ENCODE results near the gene C17orf58. TPM values are rescaled to one million over a fixed set of nuclear protein-coding genes. Genes with fewer than 3 reads are reported as not detected.
A peak's percentile ranks its signal among the peaks of the same experiment; 100 is the strongest.
"Not testable (repeated sequence)": the region's sequence is repeated elsewhere in the genome, so short reads cannot be mapped to it uniquely, and the experiment has no call there.

Gene C17orf58
- 3.7 TPM for total RNA-seq (2013)
- polyA plus RNA-seq (1 to 10 TPM; 2.9 to 6.7 (median 4.0) TPM), polyA minus RNA-seq (2.5 and 4.2 TPM in 2 replicates), total RNA-seq (0.99 to 2.1 (median 1.4) reads per million in 11 experiments)

- 45% methylated on average over 16 of the region's 25 CpGs for WGBS (ENCODE audit: insufficient coverage)
- not testable (repeated sequence) for H3K9me3 ChIP-seq (replicated peaks in 1 of 2; ENCODE audit: control insufficient read depth in 1 of 2, insufficient read depth in 1 of 2, low read length in 2 of 2); H3K36me3 ChIP-seq (replicated peaks in 1 of 2; ENCODE audit: control insufficient read depth in 1 of 2, insufficient read depth in 2 of 2, low read length in 2 of 2); H3K79me2 ChIP-seq (ENCODE audit: insufficient read depth, low read length); H3K36me3 Mint-ChIP-seq; H3K27ac ChIP-seq (ENCODE audit: low read depth in 1 of 2, low read length in 2 of 2); H4K20me1 ChIP-seq (ENCODE audit: insufficient read depth, low read length)
- Mint-ChIP-seq H3K4me3 (peak within 1 kb of the TSS; percentile 83 to 95), H3K9me3 (peaks cover 0 to 14% (median 11%) of the 10 kb centered on the region in 7 donors), H3K4me1 (peaks cover 39% of the 10 kb centered on the region), H3K27ac (peak within 1 kb of the TSS in 4 of 7 donors; percentile 36 to 73 (median 64)), H3K27me3 (ENCODE audit: low read depth in 3 of 3) (peaks cover 37 to 49% (median 45%) of the 10 kb centered on the region in 3 donors)
- Histone ChIP-seq H3K27me3 (ENCODE audit: control insufficient read depth in 2 of 2, insufficient read depth in 2 of 2, low read length in 2 of 2) (peaks cover 25 to 36% of the 10 kb centered on the region in 2 donors), H3K4me2 (replicated peaks; ENCODE audit: extremely low read depth, low read length, poor library complexity, severe bottlenecking) (peak within 1 kb of the TSS; percentile 91), H3K4me1 (ENCODE audit: control insufficient read depth in 1 of 2, insufficient read depth in 2 of 2, low read length in 2 of 2) (peaks cover 31 to 40% of the 10 kb centered on the region in 2 donors), H3K9ac (ENCODE audit: insufficient read depth, low read length, poor library complexity, severe bottlenecking) (peak within 1 kb of the TSS; percentile 60), H3K4me3 (replicated peaks in 1 of 3; ENCODE audit: low read depth in 2 of 3, low read length in 3 of 3) (peak within 1 kb of the TSS; percentile 33 to 78 (median 41)), H2AFZ (ENCODE audit: insufficient read depth, low read depth, low read length, poor library complexity, severe bottlenecking) (peak within 1 kb of the TSS; percentile 84)
- intact Hi-C loops (cut with micrococcal nuclease) = loop anchor here in 1 of 2 donors (10.0 kb wide), 1 partner anchor 1692 kb away; the partner anchor contains the start of gene PRKCA
- DNase-seq = peak in 1 of 3 donors; percentile 60
These were observed at the start of gene C17orf58 for GRCh38 chr17:67996301-67997171. C17orf58 (minus strand) TSS chr17:67996469; CDS start chr17:67996198, 271 bp downstream.

- Mint-ChIP-seq H3K4me3 (peak overlapping the region; percentile 94 to 97), H3K36me3 (peaks cover 27 to 36% of the 10 kb centered on the region in 2 donors), H3K4me1 (peaks cover 15% of the 10 kb centered on the region), H3K27me3 (ENCODE audit: low read depth in 3 of 3) (peaks cover 1 to 2% (median 1%) of the 10 kb centered on the region in 3 donors), H3K27ac (peak overlapping the region; percentile 85 to 95 (median 91)), H3K9me3 (peaks cover 0 to 4% (median 0%) of the 10 kb centered on the region in 7 donors)
- intact Hi-C loops (cut with micrococcal nuclease) = loop anchor here in 1 of 2 donors (5.0 to 10.0 kb wide), 2 partner anchors 68 to 421 kb away; partner anchors contain the start of gene WIPI1
- peaks cover 16 to 24% of the 10 kb centered on the region in 2 donors for H3K4me1 ChIP-seq (ENCODE audit: control insufficient read depth in 1 of 2, insufficient read depth in 2 of 2, low read length in 2 of 2)
- H3K9me3 ChIP-seq (replicated peaks in 1 of 2; ENCODE audit: control insufficient read depth in 1 of 2, insufficient read depth in 1 of 2, low read length in 2 of 2) = no peaks in the 10 kb centered on the region
- H3K27me3 ChIP-seq (ENCODE audit: control insufficient read depth in 2 of 2, insufficient read depth in 2 of 2, low read length in 2 of 2) = no peaks in the 10 kb centered on the region
- peak overlapping the region; percentile 80 to 83 for H3K27ac ChIP-seq (ENCODE audit: low read depth in 1 of 2, low read length in 2 of 2)
- peak overlapping the region; percentile 93 for H2AFZ ChIP-seq (ENCODE audit: insufficient read depth, low read depth, low read length, poor library complexity, severe bottlenecking)
- peak overlapping the region; percentile 70 to 99 (median 98) for H3K4me3 ChIP-seq (replicated peaks in 1 of 3; ENCODE audit: low read depth in 2 of 3, low read length in 3 of 3)
- H3K9ac ChIP-seq (ENCODE audit: insufficient read depth, low read length, poor library complexity, severe bottlenecking) = peak overlapping the region; percentile 80
- TF ChIP-seq CTCF (IDR thresholded peaks at IDR 0.05) = no peak
- peak overlapping the region; percentile 94 for H3K4me2 ChIP-seq (replicated peaks; ENCODE audit: extremely low read depth, low read length, poor library complexity, severe bottlenecking)
- WGBS (ENCODE audit: insufficient coverage) = 0% methylated on average over 4 of the region's 11 CpGs
- DNase-seq = peak in 2 of 3 donors; percentile 38 to 63
- H3K36me3 ChIP-seq (replicated peaks in 1 of 2; ENCODE audit: control insufficient read depth in 1 of 2, insufficient read depth in 2 of 2, low read length in 2 of 2) = peaks cover 26 to 31% of the 10 kb centered on the region in 2 donors
- H4K20me1 ChIP-seq (ENCODE audit: insufficient read depth, low read length) = no peaks in the 10 kb centered on the region
- H3K79me2 ChIP-seq (ENCODE audit: insufficient read depth, low read length) = peaks cover 60% of the 10 kb centered on the region
These were observed 40.3 kb upstream of the C17orf58 start for GRCh38 chr17:68036304-68037147.

Data from CD14-positive monocyte (primary cell).